8988T (cell line): ENCODE data around the gene STT3A.

ENCODE experiments used
- DNase-seq: peaks from one replicate; pipeline ENCODE4 v3.0.0; 2011

Gene STT3A

GRCh38 chr11:125670172-125670571 lies 77.5 kb downstream of the STT3A start:
- DNase-seq = no peak

- no peak for DNase-seq
Observed at GRCh38 chr11:125671561-125671960, 78.9 kb downstream of the STT3A start.
